HepG2 (cell line): ENCODE measurements around the gene PRKAR1A. TPM values are rescaled to one million over a fixed set of nuclear protein-coding genes. Genes with fewer than 3 reads are reported as not detected.
A peak's percentile ranks its signal among the peaks of the same experiment; 100 is the strongest.

Experiments used
- FLYWCH1 ChIP-seq: sonication (generic); formaldehyde crosslinking; IDR thresholded peaks from 2 replicates; pipeline ENCODE4 v1.8.1; 2023; ENCODE audit warnings: mild to moderate bottlenecking, missing genetic modification reagents
- HDAC2 ChIP-seq: sonication (generic); formaldehyde crosslinking; IDR thresholded peaks from 2 replicates; pipeline ENCODE4 v1.4.0; 2020; ENCODE audit warnings: missing genetic modification reagents
- NBN ChIP-seq: fragments of 450-650 bp; conservative IDR thresholded peaks from 2 replicates; pipeline ENCODE4 v1.6.1; 2017
- NCOA5 ChIP-seq: sonication (generic); formaldehyde crosslinking; IDR thresholded peaks from 2 replicates; pipeline ENCODE4 v1.4.0; 2020; ENCODE audit warnings: missing genetic modification reagents
- NFIC ChIP-seq: IDR thresholded peaks from 2 replicates; pipeline ENCODE4 v1.6.1; 2012; ENCODE audit warnings: mild to moderate bottlenecking, low read length, inconsistent platforms
- PAF1 ChIP-seq: IDR thresholded peaks from 2 replicates; pipeline ENCODE4 v1.6.1; 2016; ENCODE audit warnings: missing genetic modification reagents, missing compliant biosample characterization
- RXRA ChIP-seq: sonication (generic); formaldehyde crosslinking; IDR thresholded peaks from 2 replicates; pipeline ENCODE4 v1.5.1; 2020; ENCODE audit warnings: missing genetic modification reagents
- SYNCRIP ChIP-seq: fragments of 200-400 bp; formaldehyde crosslinking; IDR thresholded peaks from 2 replicates; pipeline ENCODE4 v1.6.1; 2018; ENCODE audit warnings: mild to moderate bottlenecking, low read depth, low read length; ENCODE audit not compliant: insufficient read depth
- ZFP1 ChIP-seq: IDR thresholded peaks from 2 replicates; pipeline ENCODE4 v1.6.1; 2016
- ZFP90 ChIP-seq: sonication (generic); formaldehyde crosslinking; IDR thresholded peaks from 2 replicates; pipeline ENCODE4 v1.8.0; 2022; ENCODE audit warnings: missing genetic modification reagents, mild to moderate bottlenecking, inconsistent platforms, borderline replicate concordance
- ZNF205 ChIP-seq: IDR thresholded peaks from 2 replicates; pipeline ENCODE4 v1.6.1; 2018; ENCODE audit warnings: missing biosample characterization, missing genetic modification reagents
- ZNF496 ChIP-seq: sonication (generic); formaldehyde crosslinking; IDR thresholded peaks from 2 replicates; pipeline ENCODE4 v1.8.1; 2023; ENCODE audit warnings: mild to moderate bottlenecking, moderate library complexity, missing genetic modification reagents; ENCODE audit not compliant: insufficient replicate concordance
- ZNF552 ChIP-seq: sonication (generic); formaldehyde crosslinking; IDR thresholded peaks from 2 replicates; pipeline ENCODE4 v1.9.0; 2022; ENCODE audit warnings: missing genetic modification reagents, mild to moderate bottlenecking, borderline replicate concordance
- ZNF749 ChIP-seq: sonication (generic); formaldehyde crosslinking; IDR thresholded peaks from 2 replicates; pipeline ENCODE4 v1.8.0; 2022; ENCODE audit warnings: mild to moderate bottlenecking, missing genetic modification reagents, moderate library complexity, borderline replicate concordance
- polyA plus RNA-seq, 8 experiments: library from polyadenylated mRNA; depleted of rRNA in 3 of 8; stranded (reverse) in 7 of 8; unstranded in 1 of 8; fragments of >200 nt; fragmentation: Illumina TruSeq in 4 of 8; extraction: Trizol in 4 of 8; gene quantifications; 2 replicates each; pipeline versions ENCODE4 v1.2.1 to v1.2.3, GENCODE V29; 2011 to 2016; ENCODE audit warnings: low read depth in 4 of 8, missing spikeins in 1 of 8, mixed read lengths in 1 of 8; ENCODE audit not compliant: insufficient read depth in 1 of 8
- total RNA-seq, 5 experiments: library from RNA; depleted of rRNA; stranded (reverse); fragments of >200 nt; fragmentation: Illumina TruSeq; extraction: Trizol; gene quantifications; 2 replicates each; pipeline ENCODE4 v1.2.3, GENCODE V29; 2016; ENCODE audit warnings: low read depth in 1 of 5
- TF ChIP-seq, protein P1 (sequence below): sonication (generic); formaldehyde crosslinking; IDR thresholded peaks from 2 replicates; pipeline ENCODE4 v1.5.0; 2020; ENCODE audit warnings: missing genetic modification reagents, mild to moderate bottlenecking, borderline replicate concordance
- TF ChIP-seq, protein P2 (sequence below): sonication (generic); formaldehyde crosslinking; IDR thresholded peaks from 2 replicates; pipeline ENCODE4 v1.8.0; 2022; ENCODE audit warnings: missing genetic modification reagents, low read depth, mild to moderate bottlenecking, borderline replicate concordance
- TF ChIP-seq, protein P3 (sequence below): sonication (generic); formaldehyde crosslinking; IDR thresholded peaks from 2 replicates; pipeline ENCODE4 v1.8.1; 2023; ENCODE audit warnings: mild to moderate bottlenecking, moderate library complexity, missing genetic modification reagents
- TF ChIP-seq, protein P4 (sequence below): sonication (generic); formaldehyde crosslinking; IDR thresholded peaks from 2 replicates; pipeline ENCODE4 v1.8.1; 2023; ENCODE audit warnings: mild to moderate bottlenecking, missing genetic modification reagents
- TF ChIP-seq, protein P5 (sequence below): sonication (generic); formaldehyde crosslinking; IDR thresholded peaks from 2 replicates; pipeline ENCODE4 v1.8.0; 2022; ENCODE audit warnings: missing genetic modification reagents, mild to moderate bottlenecking, borderline replicate concordance
- TF ChIP-seq, protein P6 (sequence below): sonication (generic); formaldehyde crosslinking; IDR thresholded peaks from 2 replicates; pipeline ENCODE4 v1.4.0; 2020; ENCODE audit warnings: missing genetic modification reagents
- TF ChIP-seq, protein P7 (sequence below): sonication (generic); formaldehyde crosslinking; IDR thresholded peaks from 2 replicates; pipeline ENCODE4 v1.4.0; 2020; ENCODE audit warnings: mild to moderate bottlenecking, low read depth, missing genetic modification reagents

The PRKAR1A gene
- total and polyA plus RNA-seq, 2 of the 13 experiments (the other 11 are each of a cell fraction or from before 2014, with no cell fraction given): 265 to 266 TPM

DNA sequence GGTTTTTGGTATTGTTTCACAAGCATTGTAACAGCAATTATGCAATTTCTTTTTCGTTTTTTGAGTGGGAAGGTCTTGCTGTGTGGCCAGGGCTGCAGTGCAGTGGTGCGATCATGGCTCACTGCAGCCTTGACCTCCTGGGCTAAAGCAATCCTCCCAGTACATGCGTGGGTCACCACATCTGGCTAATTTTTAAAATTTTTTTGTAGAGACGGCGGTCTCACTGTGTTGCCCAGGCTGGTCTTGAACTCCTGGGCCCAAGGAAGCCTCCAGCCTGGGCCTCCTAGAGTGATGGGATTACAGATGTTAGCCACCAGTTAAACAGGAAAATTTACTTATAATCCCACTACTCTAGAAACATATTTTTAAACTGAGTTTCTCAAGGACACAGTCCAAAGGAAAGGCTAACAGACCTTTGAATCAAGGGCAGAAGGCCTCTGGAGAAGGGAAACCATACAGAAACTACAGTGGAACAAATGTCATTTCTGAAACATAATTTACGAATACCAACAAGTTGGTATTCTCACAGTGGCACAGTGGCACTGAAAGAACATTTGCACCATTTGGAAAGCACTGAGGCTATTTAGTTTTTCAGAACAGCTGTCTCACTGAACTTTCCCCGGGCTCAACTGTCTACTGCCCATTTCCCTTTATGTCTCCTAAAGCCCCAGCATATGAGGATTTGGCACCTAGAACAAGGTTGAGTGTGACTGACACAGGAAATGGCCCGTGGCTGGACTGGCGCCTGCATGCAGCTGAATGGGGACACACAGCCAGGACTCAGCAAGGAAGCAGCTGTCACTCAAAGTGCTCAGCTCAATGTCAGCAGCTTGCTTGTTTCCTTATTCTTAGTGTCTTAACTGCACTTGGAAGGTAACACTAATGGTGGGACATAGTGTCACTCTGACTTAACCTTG is 2.8 kb upstream of the PRKAR1A start (continued):
- TF ChIP-seq RXRA (CRISPR knock-in tag) (no peak; the same call in 1 of the 2 replicates), FLYWCH1 (CRISPR knock-in tag) (no peak), ZFP1 (CRISPR knock-in tag) (no peak; the same call in 1 of the 2 replicates), PAF1 (CRISPR knock-in tag) (no peak), NCOA5 (no peak), SYNCRIP (no peak), ZNF205 (CRISPR knock-in tag) (no peak; the same call in 1 of the 2 replicates), NBN (no peak), NFIC (no peak), HDAC2 (CRISPR knock-in tag) (peak; percentile 49; the same call in 1 of the 2 replicates), ZNF749 (CRISPR knock-in tag) (no peak), ZNF552 (CRISPR knock-in tag) (no peak), ZFP90 (CRISPR knock-in tag) (no peak; the same call in 1 of the 2 replicates), ZNF496 (no peak)
- TF ChIP-seq, protein P1, sequence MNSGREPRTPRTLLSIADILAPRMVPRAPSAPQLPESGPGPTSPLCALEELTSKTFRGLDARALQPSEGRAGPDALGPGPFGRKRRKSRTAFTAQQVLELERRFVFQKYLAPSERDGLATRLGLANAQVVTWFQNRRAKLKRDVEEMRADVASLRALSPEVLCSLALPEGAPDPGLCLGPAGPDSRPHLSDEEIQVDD (CRISPR knock-in tag): no peak
- TF ChIP-seq, protein P2, sequence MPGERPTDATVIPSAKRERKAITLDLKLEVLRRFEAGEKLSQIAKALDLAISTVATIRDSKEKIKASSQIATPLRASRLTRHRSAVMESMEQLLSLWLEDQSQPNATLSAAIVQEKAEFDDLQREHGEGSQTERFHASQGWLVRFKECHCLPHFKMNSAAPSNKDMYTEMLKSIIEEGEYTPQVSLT (CRISPR knock-in tag): no peak
- TF ChIP-seq, protein P3, sequence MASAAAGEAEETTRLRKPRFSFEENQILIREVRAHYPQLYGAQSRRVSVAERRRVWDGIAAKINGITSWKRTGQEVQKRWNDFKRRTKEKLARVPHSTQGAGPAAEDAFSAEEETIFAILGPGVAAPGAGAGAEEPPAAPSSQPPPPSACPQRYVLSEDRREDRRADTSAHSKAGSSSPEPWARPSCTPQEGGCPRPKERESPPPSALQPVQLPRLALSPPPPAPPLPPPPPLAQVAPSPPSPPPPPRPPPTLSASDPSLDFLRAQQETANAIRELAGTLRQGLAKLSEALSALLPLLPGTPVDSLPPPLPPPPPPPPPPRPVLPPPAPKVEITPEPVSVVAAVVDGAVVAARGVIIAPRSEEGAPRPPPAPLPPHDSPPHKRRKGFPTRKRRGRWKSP (CRISPR knock-in tag): no peak
- TF ChIP-seq, protein P4, sequence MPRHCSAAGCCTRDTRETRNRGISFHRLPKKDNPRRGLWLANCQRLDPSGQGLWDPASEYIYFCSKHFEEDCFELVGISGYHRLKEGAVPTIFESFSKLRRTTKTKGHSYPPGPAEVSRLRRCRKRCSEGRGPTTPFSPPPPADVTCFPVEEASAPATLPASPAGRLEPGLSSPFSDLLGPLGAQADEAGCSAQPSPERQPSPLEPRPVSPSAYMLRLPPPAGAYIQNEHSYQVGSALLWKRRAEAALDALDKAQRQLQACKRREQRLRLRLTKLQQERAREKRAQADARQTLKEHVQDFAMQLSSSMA: no peak
- TF ChIP-seq, protein P5, sequence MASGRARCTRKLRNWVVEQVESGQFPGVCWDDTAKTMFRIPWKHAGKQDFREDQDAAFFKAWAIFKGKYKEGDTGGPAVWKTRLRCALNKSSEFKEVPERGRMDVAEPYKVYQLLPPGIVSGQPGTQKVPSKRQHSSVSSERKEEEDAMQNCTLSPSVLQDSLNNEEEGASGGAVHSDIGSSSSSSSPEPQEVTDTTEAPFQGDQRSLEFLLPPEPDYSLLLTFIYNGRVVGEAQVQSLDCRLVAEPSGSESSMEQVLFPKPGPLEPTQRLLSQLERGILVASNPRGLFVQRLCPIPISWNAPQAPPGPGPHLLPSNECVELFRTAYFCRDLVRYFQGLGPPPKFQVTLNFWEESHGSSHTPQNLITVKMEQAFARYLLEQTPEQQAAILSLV (CRISPR knock-in tag): 0 out of 2 replicates have a peak, but pooled peaks have one; percentile 14
- TF ChIP-seq, protein P6, sequence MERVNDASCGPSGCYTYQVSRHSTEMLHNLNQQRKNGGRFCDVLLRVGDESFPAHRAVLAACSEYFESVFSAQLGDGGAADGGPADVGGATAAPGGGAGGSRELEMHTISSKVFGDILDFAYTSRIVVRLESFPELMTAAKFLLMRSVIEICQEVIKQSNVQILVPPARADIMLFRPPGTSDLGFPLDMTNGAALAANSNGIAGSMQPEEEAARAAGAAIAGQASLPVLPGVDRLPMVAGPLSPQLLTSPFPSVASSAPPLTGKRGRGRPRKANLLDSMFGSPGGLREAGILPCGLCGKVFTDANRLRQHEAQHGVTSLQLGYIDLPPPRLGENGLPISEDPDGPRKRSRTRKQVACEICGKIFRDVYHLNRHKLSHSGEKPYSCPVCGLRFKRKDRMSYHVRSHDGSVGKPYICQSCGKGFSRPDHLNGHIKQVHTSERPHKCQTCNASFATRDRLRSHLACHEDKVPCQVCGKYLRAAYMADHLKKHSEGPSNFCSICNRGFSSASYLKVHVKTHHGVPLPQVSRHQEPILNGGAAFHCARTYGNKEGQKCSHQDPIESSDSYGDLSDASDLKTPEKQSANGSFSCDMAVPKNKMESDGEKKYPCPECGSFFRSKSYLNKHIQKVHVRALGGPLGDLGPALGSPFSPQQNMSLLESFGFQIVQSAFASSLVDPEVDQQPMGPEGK (CRISPR knock-in tag): peak; percentile 58
- TF ChIP-seq, protein P7, sequence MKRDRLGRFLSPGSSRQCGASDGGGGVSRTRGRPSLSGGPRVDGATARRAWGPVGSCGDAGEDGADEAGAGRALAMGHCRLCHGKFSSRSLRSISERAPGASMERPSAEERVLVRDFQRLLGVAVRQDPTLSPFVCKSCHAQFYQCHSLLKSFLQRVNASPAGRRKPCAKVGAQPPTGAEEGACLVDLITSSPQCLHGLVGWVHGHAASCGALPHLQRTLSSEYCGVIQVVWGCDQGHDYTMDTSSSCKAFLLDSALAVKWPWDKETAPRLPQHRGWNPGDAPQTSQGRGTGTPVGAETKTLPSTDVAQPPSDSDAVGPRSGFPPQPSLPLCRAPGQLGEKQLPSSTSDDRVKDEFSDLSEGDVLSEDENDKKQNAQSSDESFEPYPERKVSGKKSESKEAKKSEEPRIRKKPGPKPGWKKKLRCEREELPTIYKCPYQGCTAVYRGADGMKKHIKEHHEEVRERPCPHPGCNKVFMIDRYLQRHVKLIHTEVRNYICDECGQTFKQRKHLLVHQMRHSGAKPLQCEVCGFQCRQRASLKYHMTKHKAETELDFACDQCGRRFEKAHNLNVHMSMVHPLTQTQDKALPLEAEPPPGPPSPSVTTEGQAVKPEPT (CRISPR knock-in tag): no peak
